ENCODE measurements around the gene PIM1.
"Not testable (repeated sequence)": the region's sequence is repeated elsewhere in the genome, so short reads cannot be mapped to it uniquely, and the experiment has no call there.

DNA sequence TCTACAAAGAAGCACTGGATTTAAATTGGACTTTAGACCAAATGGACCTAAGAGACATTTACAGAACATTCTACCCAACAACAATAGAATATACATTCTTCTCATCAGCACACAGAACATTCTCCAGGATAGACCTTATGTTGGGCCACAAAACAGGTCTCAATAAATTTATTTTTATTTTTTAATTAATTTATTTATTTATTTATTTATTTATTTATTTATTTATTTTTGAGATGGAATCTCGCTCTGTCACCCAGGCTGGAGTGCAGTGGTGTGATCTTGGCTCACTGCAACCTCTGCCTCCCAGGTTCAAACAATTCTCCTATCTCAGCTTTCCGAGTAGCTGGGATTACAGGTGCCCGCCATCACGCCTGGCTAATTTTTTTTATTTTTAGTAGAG lies 26.5 kb downstream of the PIM1 start:
- TF ChIP-seq POLR2A (IDR thresholded peaks at IDR 0.05), result not testable (repeated sequence)
- TF ChIP-seq, protein P1, sequence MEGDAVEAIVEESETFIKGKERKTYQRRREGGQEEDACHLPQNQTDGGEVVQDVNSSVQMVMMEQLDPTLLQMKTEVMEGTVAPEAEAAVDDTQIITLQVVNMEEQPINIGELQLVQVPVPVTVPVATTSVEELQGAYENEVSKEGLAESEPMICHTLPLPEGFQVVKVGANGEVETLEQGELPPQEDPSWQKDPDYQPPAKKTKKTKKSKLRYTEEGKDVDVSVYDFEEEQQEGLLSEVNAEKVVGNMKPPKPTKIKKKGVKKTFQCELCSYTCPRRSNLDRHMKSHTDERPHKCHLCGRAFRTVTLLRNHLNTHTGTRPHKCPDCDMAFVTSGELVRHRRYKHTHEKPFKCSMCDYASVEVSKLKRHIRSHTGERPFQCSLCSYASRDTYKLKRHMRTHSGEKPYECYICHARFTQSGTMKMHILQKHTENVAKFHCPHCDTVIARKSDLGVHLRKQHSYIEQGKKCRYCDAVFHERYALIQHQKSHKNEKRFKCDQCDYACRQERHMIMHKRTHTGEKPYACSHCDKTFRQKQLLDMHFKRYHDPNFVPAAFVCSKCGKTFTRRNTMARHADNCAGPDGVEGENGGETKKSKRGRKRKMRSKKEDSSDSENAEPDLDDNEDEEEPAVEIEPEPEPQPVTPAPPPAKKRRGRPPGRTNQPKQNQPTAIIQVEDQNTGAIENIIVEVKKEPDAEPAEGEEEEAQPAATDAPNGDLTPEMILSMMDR (IDR thresholded peaks at IDR 0.05), result not testable (repeated sequence)

Measured in right lobe of liver (tissue), 4 donors.